ES-I3 (cell line): ENCODE results near the gene IL1B.

Experiments
- H3K36me3 ChIP-seq: 2 replicates; pipeline ENCODE4 v1.6.1; 2013; ENCODE audit warnings: mild to moderate bottlenecking, low read length, control low read depth, moderate library complexity; ENCODE audit not compliant: insufficient read depth
- H3K4me1 ChIP-seq: 2 replicates; pipeline ENCODE4 v1.6.1; 2013; ENCODE audit warnings: mild to moderate bottlenecking, control low read depth, low read length; ENCODE audit not compliant: insufficient read depth
- H3K9ac ChIP-seq: 2 replicates; pipeline ENCODE4 v1.6.1; 2013; ENCODE audit warnings: low read depth, mild to moderate bottlenecking, low read length, moderate library complexity
- H3K9me3 ChIP-seq: 2 replicates; pipeline ENCODE4 v1.6.1; 2013; ENCODE audit warnings: mild to moderate bottlenecking, low read length, moderate library complexity; ENCODE audit not compliant: control insufficient read depth, insufficient read depth

IL1B gene

DNA sequence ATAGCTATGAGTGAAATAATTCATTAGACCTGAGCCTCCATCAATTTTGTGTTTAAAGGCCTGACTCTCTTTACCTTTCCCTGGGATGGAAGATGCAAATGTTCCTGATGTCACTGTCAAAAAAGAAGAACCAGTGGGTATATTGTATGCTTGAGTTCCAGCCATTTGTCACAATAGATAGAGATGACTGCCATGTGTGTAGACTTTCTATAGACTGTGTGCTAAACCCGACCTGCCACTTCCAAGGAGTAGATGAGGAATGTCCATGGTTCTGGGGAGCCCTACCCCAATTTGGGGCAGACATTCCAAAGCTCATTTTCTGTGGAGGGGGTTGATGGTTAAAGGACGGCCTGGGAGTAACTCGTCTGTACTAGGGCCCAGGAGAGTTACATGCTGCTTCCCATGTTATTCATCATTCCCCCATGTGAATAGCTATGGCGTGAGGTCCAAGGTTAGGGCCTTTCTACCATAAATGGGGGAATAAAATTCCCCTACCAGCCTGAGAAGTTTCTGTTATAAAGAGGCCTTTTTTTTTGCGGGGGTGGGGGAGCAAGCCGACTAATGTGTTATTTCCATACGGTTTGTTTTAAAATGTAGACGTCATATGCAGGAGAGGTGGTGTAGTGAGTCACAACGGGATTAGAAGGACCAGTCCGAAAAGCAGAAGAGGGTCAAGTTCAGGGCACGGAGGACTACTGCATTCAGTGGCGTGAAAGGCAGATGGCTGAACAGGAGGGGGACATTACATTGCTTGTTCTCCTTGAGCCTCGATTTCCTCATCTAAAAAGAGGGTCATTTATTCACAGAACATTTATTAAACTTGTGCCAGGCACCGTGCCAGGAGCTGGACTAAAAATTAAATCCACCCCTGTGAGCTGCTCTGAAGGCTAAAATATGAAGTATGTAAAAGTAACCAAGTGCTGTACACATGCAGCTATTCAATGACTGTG, 24.0 kb downstream of the IL1B start:
- Histone ChIP-seq H3K9ac (no peak overlapping the region), H3K36me3 (no peaks in the 10 kb centered on the region), H3K4me1 (peaks cover 42% of the 10 kb centered on the region), H3K9me3 (no peaks in the 10 kb centered on the region)

GRCh38 chr2:112811841-112812306, 24.7 kb downstream of the IL1B start:
- peaks cover 38% of the 10 kb centered on the region for H3K4me1 ChIP-seq
- H3K36me3 ChIP-seq: no peaks in the 10 kb centered on the region
- H3K9me3 ChIP-seq: no peaks in the 10 kb centered on the region
- no peak overlapping the region for H3K9ac ChIP-seq

- Histone ChIP-seq H3K36me3 (no peaks in the 10 kb centered on the region), H3K9ac (no peak overlapping the region), H3K9me3 (no peaks in the 10 kb centered on the region), H3K4me1 (peaks cover 33% of the 10 kb centered on the region)
Observed at GRCh38 chr2:112811276-112811831, 25.2 kb downstream of the IL1B start.

- Histone ChIP-seq H3K36me3 (no peaks in the 10 kb centered on the region), H3K4me1 (peaks cover 28% of the 10 kb centered on the region), H3K9ac (no peak overlapping the region), H3K9me3 (no peaks in the 10 kb centered on the region)
Observed at GRCh38 chr2:112809112-112809511, 27.5 kb downstream of the IL1B start.

- Histone ChIP-seq H3K4me1 (peaks cover 10% of the 10 kb centered on the region), H3K9ac (no peak overlapping the region), H3K36me3 (no peaks in the 10 kb centered on the region), H3K9me3 (no peaks in the 10 kb centered on the region)
Observed at GRCh38 chr2:112807233-112807807, 29.3 kb downstream of the IL1B start.

DNA sequence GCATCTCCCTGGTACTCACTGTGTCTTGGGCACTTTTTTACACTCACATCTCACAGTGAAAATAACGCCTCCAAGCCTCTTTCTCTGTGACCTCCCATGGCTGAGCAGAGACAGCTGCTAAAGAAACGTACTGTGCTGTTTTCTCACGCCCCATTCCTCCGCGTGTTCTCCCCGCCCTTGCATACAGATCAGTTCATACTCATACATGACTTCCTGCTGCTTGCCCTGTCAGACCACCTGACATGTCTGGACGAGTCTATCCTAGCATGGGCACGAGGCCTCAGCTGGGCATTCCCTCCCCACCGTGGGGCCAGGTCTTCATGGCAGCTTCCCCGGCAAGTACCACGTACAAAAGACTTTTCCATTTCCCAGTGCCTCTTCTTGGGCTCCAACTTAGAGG, 31.0 kb downstream of the IL1B start:
- no peaks in the 10 kb centered on the region for H3K9me3 ChIP-seq
- no peak overlapping the region for H3K9ac ChIP-seq
- no peaks in the 10 kb centered on the region for H3K36me3 ChIP-seq
- no peaks in the 10 kb centered on the region for H3K4me1 ChIP-seq

- Histone ChIP-seq H3K9me3 (no peaks in the 10 kb centered on the region), H3K4me1 (no peaks in the 10 kb centered on the region; the same call in 1 of the 2 replicates), H3K36me3 (no peaks in the 10 kb centered on the region), H3K9ac (no peak overlapping the region)
Observed at GRCh38 chr2:112803691-112804521, 32.7 kb downstream of the IL1B start.

GRCh38 chr2:112800881-112801583, 35.5 kb downstream of the IL1B start:
- no peaks in the 10 kb centered on the region for H3K36me3 ChIP-seq
- H3K4me1 ChIP-seq: no peaks in the 10 kb centered on the region; the same call in 1 of the 2 replicates
- H3K9ac ChIP-seq: no peak overlapping the region
- no peaks in the 10 kb centered on the region for H3K9me3 ChIP-seq

GRCh38 chr2:112798979-112799975, 37.3 kb downstream of the IL1B start:
- peaks cover 3% of the 10 kb centered on the region for H3K4me1 ChIP-seq

GRCh38 chr2:112796486-112796885, 40.1 kb downstream of the IL1B start:
- H3K9me3 ChIP-seq: no peaks in the 10 kb centered on the region
- peaks cover 6% of the 10 kb centered on the region for H3K4me1 ChIP-seq
- H3K36me3 ChIP-seq: no peaks in the 10 kb centered on the region
- H3K9ac ChIP-seq: no peak overlapping the region

More at GRCh38 chr2:112798979-112799975, 37.3 kb downstream of the IL1B start:
- H3K9me3 ChIP-seq: no peaks in the 10 kb centered on the region
- no peak overlapping the region for H3K9ac ChIP-seq
- no peaks in the 10 kb centered on the region for H3K36me3 ChIP-seq

- no peak overlapping the region for H3K9ac ChIP-seq
- peaks cover 9% of the 10 kb centered on the region for H3K4me1 ChIP-seq
- no peaks in the 10 kb centered on the region for H3K9me3 ChIP-seq
- no peaks in the 10 kb centered on the region for H3K36me3 ChIP-seq
Observed at GRCh38 chr2:112795774-112796173, 40.8 kb downstream of the IL1B start.

- H3K36me3 ChIP-seq: no peaks in the 10 kb centered on the region
- H3K9me3 ChIP-seq: no peaks in the 10 kb centered on the region
- no peak overlapping the region for H3K9ac ChIP-seq
- peaks cover 9% of the 10 kb centered on the region for H3K4me1 ChIP-seq
Observed at GRCh38 chr2:112794841-112795240, 41.7 kb downstream of the IL1B start.
